ENCODE data around the gene LMAN2L.

The LMAN2L gene

GRCh38 chr2:96767135-96767871 is 27.4 kb upstream of the LMAN2L start:
- TF ChIP-seq CTCF (IDR thresholded peaks at IDR 0.05; ENCODE audit: low read length, missing control alignments) = no peak

DNA sequence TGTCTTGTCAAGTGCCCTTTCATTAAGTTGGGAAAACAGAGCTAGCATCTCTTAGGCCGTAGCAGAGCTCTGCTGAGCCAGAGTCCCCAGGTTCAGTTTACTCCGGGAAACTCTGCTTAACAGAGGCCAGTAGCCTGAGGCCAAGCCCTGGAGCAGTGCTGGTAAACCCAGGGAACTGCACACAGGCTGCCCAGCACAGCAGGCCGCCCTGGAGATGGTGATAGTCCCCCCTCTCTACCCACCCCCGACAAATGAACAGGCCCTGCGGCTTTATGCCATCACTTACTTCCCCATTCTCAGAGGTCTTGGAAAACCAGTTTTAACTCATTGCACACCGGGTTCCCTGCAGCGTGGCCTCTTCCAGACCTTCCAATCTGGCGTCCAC is 24.4 kb upstream of the LMAN2L start:
- no peak for DNase-seq (ENCODE audit: low read depth)
- no peak overlapping the region for H3K4me3 ChIP-seq (replicated peaks; ENCODE audit: low read depth, low read length)
- TF ChIP-seq CTCF (IDR thresholded peaks at IDR 0.05; ENCODE audit: low read length, missing control alignments) = no peak

More at GRCh38 chr2:96767135-96767871, 27.4 kb upstream of the LMAN2L start:
- DNase-seq (ENCODE audit: low read depth) = no peak
- H3K4me3 ChIP-seq (replicated peaks; ENCODE audit: low read depth, low read length) = no peak overlapping the region

GRCh38 chr2:96763511-96764252 is 23.8 kb upstream of the LMAN2L start:
- TF ChIP-seq CTCF (IDR thresholded peaks at IDR 0.05; ENCODE audit: low read length, missing control alignments) = peak; percentile 43
- H3K4me3 ChIP-seq (replicated peaks; ENCODE audit: low read depth, low read length) = peak overlapping the region; percentile 36
- DNase-seq (ENCODE audit: low read depth) = no peak

DNA sequence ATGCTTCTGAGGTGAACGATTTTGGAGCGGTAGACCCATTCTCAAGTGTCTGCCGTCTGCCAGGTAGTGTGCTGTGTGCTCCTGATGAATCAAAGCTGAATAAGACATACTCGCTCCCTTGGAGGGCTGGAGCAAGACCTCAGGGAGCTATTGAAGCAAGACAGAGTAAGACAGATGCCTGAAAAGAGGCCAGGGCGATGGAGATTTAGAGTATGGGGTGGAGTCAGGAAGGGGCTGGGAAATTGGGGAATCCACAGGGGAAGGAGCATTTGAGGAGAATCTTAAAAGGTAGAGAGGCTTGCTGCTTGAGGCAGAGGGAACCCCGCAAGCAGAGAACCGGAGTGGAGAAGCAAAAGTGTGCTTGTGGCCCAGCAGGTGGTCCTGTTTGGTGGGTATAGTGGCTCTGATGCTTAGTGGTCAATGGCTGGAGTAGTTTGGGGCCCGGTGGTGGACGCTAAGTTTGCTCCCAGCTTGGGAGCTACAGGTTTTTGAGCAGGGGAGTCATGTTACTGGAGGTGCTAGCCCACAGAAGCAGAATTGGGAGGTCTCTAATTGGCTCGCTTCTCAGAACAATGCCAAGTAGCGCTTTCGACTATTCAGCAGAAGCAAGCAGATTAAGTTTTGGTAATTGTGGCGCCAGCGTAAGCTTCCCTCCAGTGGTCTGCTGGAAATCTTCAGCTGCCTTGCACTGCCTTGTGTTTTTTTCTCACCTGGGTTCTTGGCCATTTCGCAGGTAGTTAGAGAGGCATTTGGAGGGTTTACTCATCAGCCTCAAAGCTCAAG is 22.9 kb upstream of the LMAN2L start:
- H3K4me3 ChIP-seq (replicated peaks; ENCODE audit: low read depth, low read length) = peak overlapping the region; percentile 36
- DNase-seq (ENCODE audit: low read depth) = no peak
- no peak for TF ChIP-seq CTCF (IDR thresholded peaks at IDR 0.05; ENCODE audit: low read length, missing control alignments)

DNA sequence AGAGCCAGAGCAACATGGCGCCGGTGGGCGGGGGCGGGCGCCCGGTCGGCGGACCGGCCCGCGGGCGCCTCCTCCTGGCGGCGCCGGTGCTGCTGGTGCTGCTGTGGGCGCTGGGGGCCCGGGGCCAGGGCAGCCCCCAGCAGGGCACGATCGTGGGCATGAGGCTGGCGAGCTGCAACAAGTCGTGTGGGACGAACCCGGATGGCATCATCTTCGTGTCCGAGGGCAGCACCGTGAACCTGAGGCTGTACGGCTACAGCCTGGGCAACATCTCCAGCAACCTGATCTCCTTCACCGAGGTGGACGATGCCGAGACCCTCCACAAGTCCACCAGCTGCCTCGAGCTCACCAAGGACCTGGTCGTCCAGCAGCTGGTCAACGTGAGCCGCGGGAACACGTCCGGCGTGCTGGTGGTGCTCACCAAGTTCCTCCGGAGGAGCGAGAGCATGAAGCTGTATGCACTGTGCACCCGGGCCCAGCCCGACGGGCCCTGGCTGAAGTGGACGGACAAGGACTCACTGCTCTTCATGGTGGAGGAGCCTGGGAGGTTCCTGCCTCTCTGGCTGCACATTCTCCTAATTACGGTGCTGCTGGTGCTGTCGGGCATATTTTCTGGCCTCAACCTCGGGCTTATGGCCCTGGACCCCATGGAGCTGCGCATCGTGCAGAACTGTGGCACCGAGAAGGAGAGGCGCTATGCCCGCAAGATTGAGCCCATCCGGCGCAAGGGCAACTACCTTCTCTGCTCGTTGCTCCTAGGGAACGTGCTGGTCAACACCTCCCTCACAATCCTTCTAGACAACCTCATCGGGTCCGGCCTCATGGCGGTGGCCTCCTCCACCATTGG is 21.3 kb upstream of the LMAN2L start:
- TF ChIP-seq CTCF (IDR thresholded peaks at IDR 0.05; ENCODE audit: low read length, missing control alignments) = no peak
- peak overlapping the region; percentile 70 for H3K4me3 ChIP-seq (replicated peaks; ENCODE audit: low read depth, low read length)
- peak; percentile 32 for DNase-seq (ENCODE audit: low read depth)
